Fibroblast of lung (primary cell): ENCODE data around the gene ATG7. TPM values are rescaled to one million over a fixed set of nuclear protein-coding genes. Genes with fewer than 3 reads are reported as not detected.

Source experiments
- DNase-seq, 2 donors: peaks; one replicate each; pipeline versions ENCODE4 v3.0.0 to v3.0.0-alpha.2; 2010; ENCODE audit warnings: low read depth in 2 of 2
- H2AFZ ChIP-seq: 2 replicates; pipeline ENCODE4 v1.5.1; 2012; ENCODE audit warnings: low read length, control low read depth, inconsistent platforms
- H3K27ac ChIP-seq: 2 replicates; pipeline ENCODE4 v1.5.1; 2011; ENCODE audit warnings: low read length, control low read depth; ENCODE audit not compliant: insufficient read depth
- H3K27me3 ChIP-seq: 2 replicates; pipeline ENCODE4 v1.5.1; 2011; ENCODE audit warnings: mild to moderate bottlenecking, low read length; ENCODE audit not compliant: control insufficient read depth, insufficient read depth
- H3K36me3 ChIP-seq: 2 replicates; pipeline ENCODE4 v1.5.1; 2011; ENCODE audit warnings: low read length; ENCODE audit not compliant: control insufficient read depth, insufficient read depth
- H3K4me1 ChIP-seq: 2 replicates; pipeline ENCODE4 v1.5.1; 2011; ENCODE audit warnings: low read length; ENCODE audit not compliant: control insufficient read depth, insufficient read depth; ENCODE audit errors: extremely low read depth
- H3K4me2 ChIP-seq: 2 replicates; pipeline ENCODE4 v1.5.1; 2011; ENCODE audit warnings: low read length, control low read depth; ENCODE audit not compliant: insufficient read depth; ENCODE audit errors: extremely low read depth
- H3K4me3 ChIP-seq, 4 experiments: fragments of 200-600 bp in 1 of 4; sonication (generic) in 1 of 4; replicated peaks in 1 of 4; 2 replicates each; pipeline ENCODE4 v1.5.1; 2011 to 2016; ENCODE audit warnings: low read length in 4 of 4, low read depth in 3 of 4, mild to moderate bottlenecking in 3 of 4, control low read depth in 2 of 4, inconsistent platforms in 1 of 4, mixed read lengths in 1 of 4; ENCODE audit not compliant: insufficient read depth in 1 of 4; ENCODE audit errors: control extremely low read depth in 1 of 4
- H3K79me2 ChIP-seq: 2 replicates; pipeline ENCODE4 v1.5.1; 2012; ENCODE audit warnings: mild to moderate bottlenecking, low read length, inconsistent platforms; ENCODE audit not compliant: control insufficient read depth, insufficient read depth
- H3K9ac ChIP-seq: 2 replicates; pipeline ENCODE4 v1.5.1; 2011; ENCODE audit warnings: mild to moderate bottlenecking, low read length, control low read depth; ENCODE audit not compliant: insufficient read depth
- H3K9me3 ChIP-seq: 2 replicates; pipeline ENCODE4 v1.5.1; 2012; ENCODE audit warnings: low read depth, low read length; ENCODE audit not compliant: control insufficient read depth, insufficient read depth
- H4K20me1 ChIP-seq: 2 replicates; pipeline ENCODE4 v1.5.1; 2011; ENCODE audit warnings: low read length; ENCODE audit not compliant: control insufficient read depth, insufficient read depth; ENCODE audit errors: extremely low read depth
- CTCF ChIP-seq, 2 donors: IDR thresholded peaks in 1 of 2; conservative IDR thresholded peaks in 1 of 2; 1 replicate in 1 of 2; 2 replicates in 1 of 2; pipeline ENCODE4 v1.5.1; 2011 to 2012; ENCODE audit warnings: low read length in 2 of 2, control low read depth in 1 of 2, inconsistent platforms in 1 of 2, low read depth in 1 of 2, mild to moderate bottlenecking in 1 of 2
- EZH2 ChIP-seq: IDR thresholded peaks from 2 replicates; pipeline ENCODE4 v1.5.1; 2012; ENCODE audit warnings: low read length, control low read depth, mild to moderate bottlenecking; ENCODE audit errors: missing control alignments
- polyA plus RNA-seq, 2 donors: library from polyadenylated mRNA; depleted of rRNA in 1 of 2; stranded (reverse) in 1 of 2; unstranded in 1 of 2; fragments of >200 nt; gene quantifications; 2 replicates each; pipeline ENCODE4 v1.2.1, GENCODE V29; 2011 to 2012; ENCODE audit warnings: missing spikeins in 1 of 2
- total RNA-seq: library from RNA; depleted of rRNA; stranded (reverse); fragments of >200 nt; gene quantifications from 2 replicates; pipeline ENCODE4 v1.2.1, GENCODE V29; 2014

ATG7 gene
- total and polyA plus RNA-seq, 2 donors (not counting 1 experiment from before 2014, with no cell fraction given): 50.8 to 56.5 TPM

- H3K4me1 ChIP-seq: peaks cover 30% of the 10 kb centered on the region
- H3K9me3 ChIP-seq: no peaks in the 10 kb centered on the region
- H3K4me2 ChIP-seq: no peak overlapping the region
- no peak overlapping the region for H3K4me3 ChIP-seq
- DNase-seq: peak; percentile 46 to 82
- H3K79me2 ChIP-seq: peaks cover 20% of the 10 kb centered on the region
- no peaks in the 10 kb centered on the region for H3K27me3 ChIP-seq
- H4K20me1 ChIP-seq: no peaks in the 10 kb centered on the region
- no peaks in the 10 kb centered on the region for H3K36me3 ChIP-seq
- H2AFZ ChIP-seq: no peak overlapping the region
- H3K27ac ChIP-seq: peak overlapping the region; percentile 11
- TF ChIP-seq EZH2: no peak
- H3K9ac ChIP-seq: no peak overlapping the region
These were observed 18.8 kb downstream of the ATG7 start for GRCh38 chr3:11290743-11291680.

- Histone ChIP-seq H3K27ac (no peak overlapping the region), H3K4me3 (no peak overlapping the region), H3K4me2 (no peak overlapping the region), H3K36me3 (no peaks in the 10 kb centered on the region), H2AFZ (no peak overlapping the region), H3K27me3 (no peaks in the 10 kb centered on the region), H3K9me3 (no peaks in the 10 kb centered on the region), H3K9ac (no peak overlapping the region), H4K20me1 (no peaks in the 10 kb centered on the region), H3K4me1 (peaks cover 30% of the 10 kb centered on the region), H3K79me2 (peaks cover 19% of the 10 kb centered on the region)
- TF ChIP-seq CTCF (conservative IDR thresholded peaks at IDR 0.05 in 1 of 2, IDR thresholded peaks at IDR 0.05 in 1 of 2; ENCODE audit: low read depth in 1 of 2, low read length in 2 of 2): no peak
- TF ChIP-seq EZH2: no peak
- no peak for DNase-seq
These were observed 19.6 kb downstream of the ATG7 start for GRCh38 chr3:11291808-11292207.

- TF ChIP-seq CTCF (conservative IDR thresholded peaks at IDR 0.05 in 1 of 2, IDR thresholded peaks at IDR 0.05 in 1 of 2; ENCODE audit: low read depth in 1 of 2, low read length in 2 of 2) (no peak), EZH2 (no peak)
- Histone ChIP-seq H2AFZ (no peak overlapping the region), H3K27ac (no peak overlapping the region), H3K9me3 (no peaks in the 10 kb centered on the region), H4K20me1 (no peaks in the 10 kb centered on the region), H3K9ac (no peak overlapping the region), H3K36me3 (peaks cover 3% of the 10 kb centered on the region), H3K79me2 (peaks cover 4% of the 10 kb centered on the region), H3K4me1 (no peaks in the 10 kb centered on the region), H3K4me2 (no peak overlapping the region), H3K4me3 (no peak overlapping the region), H3K27me3 (no peaks in the 10 kb centered on the region)
- no peak for DNase-seq
These were observed 24.9 kb downstream of the ATG7 start for GRCh38 chr3:11297126-11297525.
